Right hindlimb (tissue), 1 donor: ENCODE results near the gene NFAT5.
"Not testable (repeated sequence)": the region's sequence is repeated elsewhere in the genome, so short reads cannot be mapped to it uniquely, and the experiment has no call there.

Source experiments
- DNase-seq: peaks from one replicate; pipeline ENCODE4 v3.0.0-alpha.2; 2018

Gene NFAT5

GRCh38 chr16:69599731-69600130 is 34.0 kb downstream of the NFAT5 start:
- DNase-seq, result no peak

DNA sequence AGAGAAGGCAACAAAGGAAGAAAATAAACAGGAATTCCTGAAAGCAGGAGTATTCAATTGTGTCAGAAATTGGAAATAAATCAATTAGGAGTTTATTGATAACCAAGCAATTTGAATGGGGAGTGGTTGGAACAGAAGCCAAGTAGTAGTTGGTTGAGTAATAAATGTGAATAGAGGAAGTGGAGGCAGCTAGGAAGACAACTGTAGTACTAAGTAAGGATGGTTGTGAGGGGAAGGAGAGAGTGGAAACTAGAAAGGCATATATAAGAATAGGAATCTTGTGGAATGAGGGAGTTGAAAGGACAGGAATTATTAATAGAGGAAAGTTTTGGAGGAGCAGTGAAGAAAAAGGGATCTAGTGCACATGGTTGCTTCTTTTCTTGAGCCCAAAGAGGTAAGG is 34.4 kb downstream of the NFAT5 start:
- no peak for DNase-seq

DNA sequence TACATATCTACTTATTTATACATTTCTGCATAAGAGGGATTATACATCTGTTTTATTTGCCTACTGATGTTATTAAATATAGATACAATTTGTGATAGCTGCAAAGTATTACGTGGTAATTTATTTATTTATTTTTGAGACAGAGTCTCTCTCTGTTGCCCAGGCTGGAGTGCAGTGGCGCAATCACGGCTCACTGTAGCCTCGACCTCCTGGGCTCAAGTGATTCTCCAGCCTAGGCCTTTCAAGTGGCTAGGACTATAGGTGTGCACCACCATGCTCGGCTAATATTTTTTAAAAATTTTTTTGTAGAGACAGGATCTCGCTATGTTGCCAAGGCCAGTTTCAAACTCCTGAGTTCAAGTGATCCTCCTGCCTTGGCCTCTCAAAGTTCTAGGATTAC is 35.5 kb downstream of the NFAT5 start:
- DNase-seq, result no peak

GRCh38 chr16:69606985-69607384 is 41.2 kb downstream of the NFAT5 start:
- no peak for DNase-seq

DNA sequence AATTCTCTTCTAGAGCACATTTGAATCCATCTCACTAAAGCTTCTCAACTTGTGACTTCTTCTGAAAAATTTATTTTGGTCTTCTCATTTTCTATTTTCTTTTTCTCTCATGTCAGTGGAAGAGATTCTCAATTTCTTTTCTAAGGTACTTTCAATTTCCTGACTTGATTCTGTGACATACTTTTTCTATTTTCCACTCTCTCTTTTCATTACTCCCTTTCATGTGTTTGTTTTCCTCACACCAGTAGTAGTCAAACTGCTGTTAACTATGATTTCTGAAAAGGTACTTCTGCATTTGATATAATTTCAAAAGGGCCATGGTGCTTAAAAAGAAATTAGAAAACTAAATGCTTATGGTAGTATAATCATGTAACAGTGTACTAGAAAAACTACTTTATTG is 41.9 kb downstream of the NFAT5 start:
- no peak for DNase-seq

DNA sequence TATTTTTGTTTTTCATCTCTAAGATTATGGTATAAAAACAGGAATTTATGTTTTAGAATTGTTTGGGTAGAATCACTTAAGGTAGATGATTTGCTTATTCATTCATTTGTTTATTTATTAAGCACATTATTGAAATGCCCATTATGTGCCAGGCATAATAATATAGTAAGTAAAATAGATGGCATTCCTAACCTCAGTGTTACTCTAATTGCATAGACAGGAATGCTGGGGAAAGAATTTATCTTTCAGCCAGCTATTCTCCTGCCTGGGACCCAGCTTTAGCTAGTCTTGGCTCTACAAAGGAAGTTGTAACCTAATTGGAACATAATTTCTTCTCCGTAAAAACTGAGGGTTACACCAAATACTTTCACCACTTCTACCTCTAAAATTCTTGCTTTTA is 44.6 kb downstream of the NFAT5 start:
- no peak for DNase-seq

DNA sequence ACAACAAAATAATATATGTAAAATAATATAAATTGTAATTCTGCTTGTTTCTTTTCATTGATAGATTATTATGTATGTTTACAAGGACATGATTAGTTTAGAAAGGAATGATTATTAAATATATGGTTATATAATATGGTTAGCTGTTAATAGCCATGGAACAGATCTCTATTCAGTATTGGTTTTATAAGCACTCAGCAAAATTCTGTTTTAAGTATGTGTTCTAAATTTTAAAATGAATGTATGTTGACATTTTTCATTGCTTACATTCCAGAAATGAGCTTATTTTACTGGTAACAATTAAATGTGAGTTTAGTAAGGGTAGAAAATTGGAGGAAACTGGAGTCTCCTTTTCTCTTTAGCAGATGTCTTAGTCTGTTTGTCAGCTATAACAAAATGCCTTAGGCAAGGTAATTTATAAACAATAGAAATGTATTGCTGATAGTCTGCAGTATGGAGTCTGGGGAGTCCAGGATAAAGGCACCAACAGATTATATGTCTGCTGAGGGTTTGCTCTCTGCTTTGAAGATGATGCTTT is 45.4 kb downstream of the NFAT5 start:
- no peak for DNase-seq

DNA sequence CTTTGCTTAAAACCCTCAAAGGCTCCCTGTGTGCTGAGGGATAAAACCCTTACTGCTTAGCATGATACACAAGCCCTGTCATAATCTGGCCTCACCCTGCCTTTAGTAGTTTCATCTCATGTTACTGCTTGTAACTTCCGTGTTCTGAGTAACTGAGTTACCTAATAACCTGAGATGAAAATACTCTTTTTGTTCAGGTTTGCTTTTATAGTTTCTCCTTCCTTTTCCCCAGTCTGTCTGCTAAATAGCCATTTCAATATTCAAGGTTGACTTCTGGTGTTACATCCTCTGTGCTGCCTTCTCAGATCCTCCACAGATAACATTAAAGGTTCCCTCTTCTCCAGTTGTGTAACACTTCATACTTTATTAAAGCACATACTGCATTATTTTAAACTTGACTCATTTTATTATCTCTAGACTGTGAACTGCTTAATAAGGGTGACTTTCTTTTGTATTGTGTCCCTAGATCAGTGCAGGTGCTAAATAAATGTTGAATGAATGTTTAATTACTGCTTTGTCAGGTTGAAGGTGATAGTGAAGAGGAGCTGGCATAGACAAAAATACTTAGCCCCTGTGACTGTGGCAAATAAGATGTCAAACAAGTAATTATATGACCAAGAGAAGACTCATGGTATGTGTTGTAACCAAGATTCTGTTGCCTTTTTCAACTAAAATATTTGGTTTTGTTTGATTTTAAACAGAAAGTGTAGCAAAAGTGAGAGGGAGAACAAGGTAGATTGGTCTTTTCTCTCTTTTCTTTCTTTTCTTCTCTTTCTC is 47.8 kb downstream of the NFAT5 start:
- DNase-seq, result no peak

DNA sequence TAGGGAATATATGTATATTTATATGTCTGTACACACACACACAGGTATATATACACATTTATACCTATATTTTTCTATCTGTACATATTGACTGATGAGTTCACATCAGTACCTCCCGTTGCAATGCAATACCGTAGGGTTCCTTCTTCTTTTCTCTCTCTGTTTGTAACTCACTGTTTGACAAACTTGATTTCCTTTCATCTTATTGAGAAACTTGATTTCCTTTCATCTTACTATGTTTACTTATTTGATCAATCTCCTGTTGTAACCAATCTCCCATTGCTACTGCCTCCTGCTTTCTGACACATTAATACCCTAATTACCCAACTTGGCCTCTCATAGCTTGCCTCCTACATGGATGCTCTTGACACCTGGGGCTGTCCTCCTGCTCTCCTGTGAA is 49.8 kb downstream of the NFAT5 start:
- DNase-seq, result no peak

DNA sequence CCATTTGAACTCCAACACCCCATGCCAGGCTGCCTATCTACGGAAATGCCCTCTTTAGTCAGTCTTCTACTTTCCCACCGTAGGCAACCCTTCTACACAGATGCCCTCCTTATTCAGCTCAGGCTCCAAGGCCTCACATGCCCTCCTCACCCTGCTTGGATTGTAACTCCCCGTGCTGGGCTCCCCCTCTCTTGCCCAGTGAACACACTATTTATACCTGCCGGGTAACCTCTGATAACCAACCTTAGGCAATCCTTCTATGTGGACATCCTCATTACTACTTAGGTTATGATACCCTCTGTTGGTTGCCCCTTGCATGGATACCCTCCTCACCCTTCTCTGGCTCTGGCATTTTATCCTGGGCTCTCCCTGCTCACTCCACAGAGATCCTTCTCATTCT is 50.3 kb downstream of the NFAT5 start:
- no peak for DNase-seq

DNA sequence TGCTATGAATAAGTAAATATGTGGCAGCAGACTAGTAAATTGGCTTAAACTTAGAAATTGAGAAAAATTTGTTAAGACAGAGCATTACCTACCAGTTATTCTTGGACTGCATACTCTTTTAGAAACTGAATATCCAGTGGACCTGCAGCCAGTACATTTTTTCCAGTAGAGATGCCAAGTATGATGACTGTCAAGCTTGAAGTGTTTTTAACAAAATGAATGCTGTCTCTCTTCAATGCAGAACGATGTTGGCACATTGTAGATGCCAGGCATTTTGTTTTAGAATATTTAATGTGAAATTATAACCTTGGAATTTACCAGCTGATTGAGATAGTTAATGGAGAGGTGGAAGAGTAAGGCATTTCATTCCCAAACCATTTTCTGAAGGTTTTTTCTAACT is 52.5 kb downstream of the NFAT5 start:
- peak; percentile 46 for DNase-seq

- DNase-seq, result no peak
These were observed 53.0 kb downstream of the NFAT5 start for GRCh38 chr16:69618721-69619120.

DNA sequence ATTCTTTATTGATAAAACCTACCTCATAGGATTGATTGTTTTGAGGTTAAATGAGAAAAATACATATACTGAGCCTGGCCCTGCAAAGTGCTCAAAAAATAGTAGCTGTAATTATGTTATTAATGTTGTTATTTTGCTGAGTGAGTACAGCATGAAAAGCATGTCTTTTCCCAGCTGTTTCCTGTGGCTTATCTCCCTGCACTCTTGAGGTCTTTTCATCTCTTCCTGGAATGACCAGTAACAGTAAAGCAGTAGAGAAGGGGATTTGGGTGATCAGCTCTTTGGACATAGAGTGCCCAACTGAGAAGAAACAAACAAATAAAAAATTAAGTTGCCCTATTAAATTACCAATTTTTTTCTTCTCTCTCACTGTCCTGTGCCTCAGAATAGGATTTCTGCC is 53.7 kb downstream of the NFAT5 start:
- DNase-seq, result no peak

DNA sequence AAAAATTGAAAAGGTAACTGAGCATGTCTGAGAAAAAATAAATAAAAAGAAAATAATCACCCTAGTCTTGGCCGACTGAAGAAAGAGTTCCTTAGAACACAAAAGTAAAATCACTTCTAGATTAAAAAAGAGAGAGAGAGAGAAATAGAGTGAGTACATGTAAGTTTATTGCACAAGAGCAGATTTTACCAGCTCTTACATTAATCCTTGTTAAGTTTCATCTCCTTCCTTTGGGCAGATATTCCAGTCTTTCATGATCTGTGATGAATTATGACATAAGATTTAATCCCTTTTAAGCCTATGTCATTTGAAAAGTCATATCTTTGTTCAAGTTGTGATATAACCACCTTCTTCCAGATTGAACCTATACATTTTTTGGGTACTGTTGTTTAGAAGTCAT is 54.8 kb downstream of the NFAT5 start:
- no peak for DNase-seq

DNA sequence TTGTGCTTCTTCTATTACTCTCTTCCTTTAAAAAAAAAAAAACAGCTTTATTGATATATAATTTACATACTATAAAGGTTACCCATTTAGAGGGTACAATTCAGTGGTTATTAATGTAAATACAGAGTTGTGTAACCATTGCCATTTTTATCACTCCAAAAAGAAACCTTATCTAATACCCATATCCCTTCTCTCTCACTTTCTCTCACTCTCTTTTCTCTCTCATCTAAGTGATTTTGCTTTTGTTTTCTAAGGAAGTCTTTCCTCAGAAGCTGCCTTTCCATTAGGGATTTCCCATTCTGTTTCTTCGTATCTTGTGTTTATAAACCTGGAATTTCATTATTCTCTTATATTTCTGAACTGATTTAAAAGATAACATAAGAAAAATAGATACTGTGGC is 55.5 kb downstream of the NFAT5 start:
- no peak for DNase-seq

- no peak for DNase-seq
These were observed 60.5 kb downstream of the NFAT5 start for GRCh38 chr16:69626256-69626655.

- DNase-seq, result no peak
These were observed 67.1 kb downstream of the NFAT5 start for GRCh38 chr16:69632828-69633227.

GRCh38 chr16:69633375-69633774 is 67.6 kb downstream of the NFAT5 start:
- no peak for DNase-seq

DNA sequence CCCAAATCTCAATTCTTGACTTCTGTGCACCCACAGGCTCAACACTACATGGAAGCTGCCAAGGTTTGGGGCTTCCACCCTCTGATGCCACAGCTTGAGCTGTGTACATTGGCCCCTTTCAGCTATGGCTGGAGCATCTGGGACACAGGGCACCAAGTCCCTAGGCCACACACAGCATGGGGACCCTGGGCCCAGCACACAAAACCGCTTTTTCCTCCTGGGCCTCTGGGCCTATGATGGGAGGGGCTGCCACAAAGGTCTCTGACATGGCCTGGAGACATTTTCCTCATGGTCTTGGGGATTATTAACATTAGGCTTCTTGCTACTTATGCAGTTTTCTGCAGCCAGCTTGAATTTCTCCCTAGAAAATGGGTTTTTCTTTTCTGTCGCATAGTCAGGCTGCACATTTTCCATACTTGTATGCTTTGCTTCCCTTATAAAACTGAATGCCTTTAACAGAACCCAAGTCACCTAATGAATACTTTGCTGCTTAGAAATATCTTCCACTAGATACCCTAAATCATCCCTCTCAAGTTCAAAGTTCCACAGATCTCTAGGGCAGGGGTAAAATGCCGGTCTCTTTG is 70.9 kb downstream of the NFAT5 start:
- DNase-seq, result not testable (repeated sequence)

DNA sequence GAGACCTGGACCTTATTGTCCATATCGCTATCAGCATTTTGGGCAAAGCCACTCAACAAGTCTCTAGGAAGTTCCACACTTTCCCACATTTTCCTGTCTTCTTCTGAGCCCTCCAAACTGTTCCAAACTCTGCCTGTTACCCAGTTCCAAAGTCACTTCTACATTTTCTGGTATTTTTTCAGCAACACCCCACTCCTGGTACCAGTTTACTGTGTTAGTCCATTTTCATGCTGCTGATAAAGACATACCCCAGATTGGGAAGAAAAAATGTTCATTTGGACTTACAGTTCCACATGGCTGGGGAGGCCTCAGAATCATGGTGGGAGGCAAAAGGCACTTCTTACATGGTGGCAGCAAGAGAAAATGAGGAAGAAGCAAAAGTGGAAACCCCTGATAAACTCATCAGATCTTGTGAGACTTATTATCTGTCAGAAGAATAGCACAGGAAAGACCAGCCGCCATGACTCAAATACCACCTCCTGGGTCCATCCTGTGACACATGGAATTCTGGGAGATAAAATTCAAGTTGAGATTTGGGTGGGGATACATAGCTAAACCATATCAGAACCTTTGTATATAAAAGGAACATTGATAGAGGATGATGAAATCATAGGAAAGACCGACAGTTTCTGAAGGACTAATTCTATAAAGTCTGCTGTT is 71.6 kb downstream of the NFAT5 start:
- DNase-seq, result not testable (repeated sequence)

DNA sequence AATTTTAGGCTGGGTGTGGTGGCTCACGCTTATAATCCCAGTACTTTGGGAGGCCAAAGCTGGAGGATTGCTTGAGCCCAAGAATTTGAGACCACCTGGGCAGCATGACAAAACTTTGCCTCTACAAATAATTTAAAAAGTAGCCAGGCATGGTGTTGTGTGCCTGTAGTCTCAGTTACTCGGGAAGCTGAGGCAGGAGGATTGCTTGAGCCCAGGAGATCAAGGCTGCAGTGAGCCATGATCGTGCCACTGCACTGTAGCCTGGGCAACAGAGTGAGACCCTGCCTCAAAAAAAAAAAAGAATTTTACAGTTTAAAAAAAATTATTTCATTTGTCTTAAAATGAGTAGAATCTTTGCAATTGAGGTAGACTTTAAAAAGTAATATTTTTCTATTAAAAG is 78.2 kb downstream of the NFAT5 start:
- not testable (repeated sequence) for DNase-seq

GRCh38 chr16:69644790-69645189 is 79.0 kb downstream of the NFAT5 start:
- no peak for DNase-seq

DNA sequence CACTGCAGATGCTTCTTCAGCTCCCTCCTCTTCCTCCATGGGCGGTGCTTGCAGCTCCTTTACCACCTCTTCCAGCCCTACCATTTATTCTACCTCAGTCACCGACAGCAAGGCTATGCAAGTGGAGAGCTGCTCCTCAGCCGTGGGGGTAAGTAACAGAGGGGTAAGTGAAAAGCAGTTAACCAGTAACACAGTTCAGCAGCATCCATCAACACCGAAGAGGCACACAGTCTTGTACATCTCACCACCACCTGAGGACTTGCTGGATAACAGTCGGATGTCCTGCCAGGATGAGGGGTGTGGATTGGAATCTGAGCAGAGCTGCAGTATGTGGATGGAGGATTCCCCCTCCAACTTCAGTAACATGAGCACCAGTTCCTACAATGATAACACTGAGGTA is 81.3 kb downstream of the NFAT5 start:
- DNase-seq, result no peak

DNA sequence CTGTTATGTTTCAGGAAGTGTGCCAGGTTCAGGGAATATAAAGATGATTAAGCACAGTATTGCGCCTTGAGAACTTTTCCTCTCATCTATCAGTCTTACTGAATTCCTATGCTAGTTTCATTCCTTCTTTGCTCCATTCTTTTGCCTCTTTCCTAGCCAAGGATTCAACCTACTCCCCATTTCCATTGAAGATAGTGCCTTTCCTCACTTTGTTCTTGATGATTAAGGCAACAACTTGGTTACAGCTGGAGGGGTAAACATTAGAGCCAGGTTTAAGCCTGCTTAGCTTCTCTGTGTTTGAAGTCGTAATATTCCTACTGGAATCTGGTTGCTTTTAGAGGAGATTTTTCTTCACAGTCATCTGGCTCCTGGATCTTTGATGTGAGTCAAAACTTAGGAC is 85.5 kb downstream of the NFAT5 start:
- no peak for DNase-seq
